ENCODE measurements around the gene ZNF614.
A peak's percentile ranks its signal among the peaks of the same experiment; 100 is the strongest.

ZNF614 gene

DNA sequence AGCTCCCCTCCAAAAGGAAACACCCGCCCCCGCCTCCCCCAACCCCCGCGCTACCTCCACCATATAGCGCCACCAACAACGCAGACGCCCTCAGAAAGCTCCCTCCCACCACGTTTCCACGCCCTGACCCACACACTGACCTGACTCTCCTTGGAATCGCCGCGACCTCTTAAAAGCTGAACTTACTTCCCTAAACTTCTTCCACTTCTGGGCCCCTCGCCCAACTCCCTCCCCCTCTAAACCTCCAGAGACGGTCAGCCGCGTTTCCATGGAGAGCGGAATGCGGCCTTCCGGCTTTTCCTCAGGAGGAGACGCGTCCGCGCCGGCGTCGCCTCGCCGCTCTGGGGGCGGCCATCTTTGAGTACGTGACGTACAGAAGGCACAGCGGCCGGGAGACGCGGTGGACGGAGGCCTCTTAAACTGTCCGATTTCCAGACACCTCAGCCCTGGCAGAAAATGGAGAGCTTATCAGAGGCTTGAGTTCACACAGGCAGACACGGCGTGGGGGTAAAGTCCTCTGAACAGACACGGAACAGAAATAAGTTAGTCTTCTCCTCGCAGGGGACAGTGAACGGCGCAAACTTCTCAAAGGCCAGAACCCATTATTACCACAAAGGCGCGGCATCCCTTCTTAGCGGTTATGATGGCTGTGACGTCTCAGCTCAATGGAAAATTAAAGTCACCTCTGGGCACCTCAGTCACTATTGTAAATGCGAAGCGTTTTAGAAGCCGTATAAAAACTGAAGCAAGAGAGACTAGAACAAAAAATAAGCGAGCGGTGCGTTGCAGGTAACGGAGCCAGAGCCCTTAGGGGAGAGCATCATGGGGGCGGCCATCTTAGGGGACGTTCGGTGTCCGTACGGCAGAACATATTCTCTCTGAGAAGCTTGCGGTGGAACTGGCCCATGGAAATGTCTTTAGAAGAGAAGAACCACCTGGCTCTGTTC lies 20.6 kb upstream of the ZNF614 start, which contains the start of gene ZNF432:
ZNF432 (minus strand) TSS at position 284 of the 947 bp plus-strand sequence. CDS start 1,970 bp downstream, outside the sequence.
- Histone ChIP-seq H3K79me2 (ENCODE audit: insufficient read depth, low read length) (peaks cover 39% of the 10 kb centered on the region), H3K4me3 (ENCODE audit: low read depth in 1 of 2, low read length in 2 of 2) (peak within 1 kb of the TSS; percentile 84 to 97)

GRCh38 chr19:52039169-52039568 lies 11.0 kb upstream of the ZNF614 start:
- Histone ChIP-seq H3K27me3 (ENCODE audit: insufficient read depth, low read length, poor library complexity) (no peaks in the 10 kb centered on the region), H3K4me3 (ENCODE audit: low read depth in 1 of 2, low read length in 2 of 2) (no peak overlapping the region), H2AFZ (ENCODE audit: low read depth, low read length) (no peak overlapping the region), H3K4me2 (ENCODE audit: insufficient read depth, low read length) (no peak overlapping the region), H3K27ac (ENCODE audit: low read length) (no peak overlapping the region), H3K36me3 (ENCODE audit: insufficient read depth, low read length) (peaks cover 88% of the 10 kb centered on the region), H3K9me3 (ENCODE audit: insufficient read depth, low read length, severe bottlenecking) (peaks cover 51% of the 10 kb centered on the region), H3K79me2 (ENCODE audit: insufficient read depth, low read length) (no peaks in the 10 kb centered on the region), H3K9ac (ENCODE audit: low read depth, low read length) (no peak overlapping the region), H4K20me1 (ENCODE audit: insufficient read depth, low read length) (no peaks in the 10 kb centered on the region), H3K4me1 (ENCODE audit: insufficient read depth, low read length) (no peaks in the 10 kb centered on the region)
- ATAC-seq (ENCODE audit: insufficient read depth, low read depth) (no peak), DNase-seq (no peak)
- TF ChIP-seq, protein P1, sequence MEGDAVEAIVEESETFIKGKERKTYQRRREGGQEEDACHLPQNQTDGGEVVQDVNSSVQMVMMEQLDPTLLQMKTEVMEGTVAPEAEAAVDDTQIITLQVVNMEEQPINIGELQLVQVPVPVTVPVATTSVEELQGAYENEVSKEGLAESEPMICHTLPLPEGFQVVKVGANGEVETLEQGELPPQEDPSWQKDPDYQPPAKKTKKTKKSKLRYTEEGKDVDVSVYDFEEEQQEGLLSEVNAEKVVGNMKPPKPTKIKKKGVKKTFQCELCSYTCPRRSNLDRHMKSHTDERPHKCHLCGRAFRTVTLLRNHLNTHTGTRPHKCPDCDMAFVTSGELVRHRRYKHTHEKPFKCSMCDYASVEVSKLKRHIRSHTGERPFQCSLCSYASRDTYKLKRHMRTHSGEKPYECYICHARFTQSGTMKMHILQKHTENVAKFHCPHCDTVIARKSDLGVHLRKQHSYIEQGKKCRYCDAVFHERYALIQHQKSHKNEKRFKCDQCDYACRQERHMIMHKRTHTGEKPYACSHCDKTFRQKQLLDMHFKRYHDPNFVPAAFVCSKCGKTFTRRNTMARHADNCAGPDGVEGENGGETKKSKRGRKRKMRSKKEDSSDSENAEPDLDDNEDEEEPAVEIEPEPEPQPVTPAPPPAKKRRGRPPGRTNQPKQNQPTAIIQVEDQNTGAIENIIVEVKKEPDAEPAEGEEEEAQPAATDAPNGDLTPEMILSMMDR (IDR thresholded peaks at IDR 0.05; ENCODE audit: borderline replicate concordance, extremely low read depth, low read length, poor library complexity, severe bottlenecking), result no peak
- no peak for TF ChIP-seq EZH2 (IDR thresholded peaks at IDR 0.05; ENCODE audit: borderline replicate concordance, low read depth, low read length, severe bottlenecking)

More for the DNA sequence above, 20.6 kb upstream of the ZNF614 start, which contains the start of gene ZNF432:
- TF ChIP-seq, protein P1 (IDR thresholded peaks at IDR 0.05; ENCODE audit: borderline replicate concordance, extremely low read depth, low read length, poor library complexity, severe bottlenecking), result peak; percentile 22
- no peak for TF ChIP-seq EZH2 (IDR thresholded peaks at IDR 0.05; ENCODE audit: borderline replicate concordance, low read depth, low read length, severe bottlenecking)
- Histone ChIP-seq H3K4me1 (ENCODE audit: insufficient read depth, low read length) (peaks cover 34% of the 10 kb centered on the region), H3K4me2 (ENCODE audit: insufficient read depth, low read length) (peak within 1 kb of the TSS; percentile 68), H4K20me1 (ENCODE audit: insufficient read depth, low read length) (no peaks in the 10 kb centered on the region), H3K27me3 (ENCODE audit: insufficient read depth, low read length, poor library complexity) (no peaks in the 10 kb centered on the region), H3K9me3 (ENCODE audit: insufficient read depth, low read length, severe bottlenecking) (peaks cover 12% of the 10 kb centered on the region), H2AFZ (ENCODE audit: low read depth, low read length) (peak within 1 kb of the TSS; percentile 99), H3K9ac (ENCODE audit: low read depth, low read length) (peak within 1 kb of the TSS; percentile 95), H3K36me3 (ENCODE audit: insufficient read depth, low read length) (peaks cover 34% of the 10 kb centered on the region), H3K27ac (ENCODE audit: low read length) (peak within 1 kb of the TSS; percentile 100)
- ATAC-seq (ENCODE audit: insufficient read depth, low read depth) (peak; percentile 88), DNase-seq (peak; percentile 90)

- no peaks in the 10 kb centered on the region for H3K27me3 ChIP-seq (ENCODE audit: insufficient read depth, low read length, poor library complexity)
- no peak overlapping the region for H3K9ac ChIP-seq (ENCODE audit: low read depth, low read length)
- H3K4me3 ChIP-seq (ENCODE audit: low read depth in 1 of 2, low read length in 2 of 2), result no peak overlapping the region
- no peak overlapping the region for H3K27ac ChIP-seq (ENCODE audit: low read length)
- peaks cover 10% of the 10 kb centered on the region for H3K79me2 ChIP-seq (ENCODE audit: insufficient read depth, low read length)
- peaks cover 77% of the 10 kb centered on the region for H3K9me3 ChIP-seq (ENCODE audit: insufficient read depth, low read length, severe bottlenecking)
- no peak for ATAC-seq (ENCODE audit: insufficient read depth, low read depth)
- no peak overlapping the region for H3K4me2 ChIP-seq (ENCODE audit: insufficient read depth, low read length)
- peaks cover 85% of the 10 kb centered on the region for H3K36me3 ChIP-seq (ENCODE audit: insufficient read depth, low read length)
- H4K20me1 ChIP-seq (ENCODE audit: insufficient read depth, low read length), result no peaks in the 10 kb centered on the region
- peaks cover 10% of the 10 kb centered on the region for H3K4me1 ChIP-seq (ENCODE audit: insufficient read depth, low read length)
- TF ChIP-seq, protein P1 (IDR thresholded peaks at IDR 0.05; ENCODE audit: borderline replicate concordance, extremely low read depth, low read length, poor library complexity, severe bottlenecking), result no peak
- no peak for TF ChIP-seq EZH2 (IDR thresholded peaks at IDR 0.05; ENCODE audit: borderline replicate concordance, low read depth, low read length, severe bottlenecking)
- H2AFZ ChIP-seq (ENCODE audit: low read depth, low read length), result no peak overlapping the region
- no peak for DNase-seq
Measured at GRCh38 chr19:52034051-52034728, 6.0 kb upstream of the ZNF614 start.
